Liver (tissue), 3 donors: Measurements from ENCODE around the gene PRR36.

Source experiments
- RXRA ChIP-seq, 2 donors: IDR thresholded peaks; 2 replicates each; pipeline ENCODE4 v1.6.1; 2017 to 2018; ENCODE audit warnings: antibody characterized with exemption in 2 of 2, mild to moderate bottlenecking in 1 of 2
- TAF1 ChIP-seq: conservative IDR thresholded peaks from 2 replicates; pipeline ENCODE4 v1.6.1; 2016; ENCODE audit warnings: antibody characterized with exemption, mild to moderate bottlenecking
- YY1 ChIP-seq: IDR thresholded peaks from 2 replicates; pipeline ENCODE4 v1.6.1; 2016; ENCODE audit warnings: antibody characterized with exemption, mild to moderate bottlenecking
- TF ChIP-seq, protein P1 (sequence below): fragments of 150-350 bp; IDR thresholded peaks from 2 replicates; pipeline ENCODE4 v1.5.1; 2017; ENCODE audit warnings: improper control_type of control experiment, low read depth, low read length; ENCODE audit not compliant: missing input control
- TF ChIP-seq, protein P2 (sequence below): IDR thresholded peaks from 2 replicates; pipeline ENCODE4 v1.6.1; 2016; ENCODE audit warnings: antibody characterized with exemption, mild to moderate bottlenecking
- TF ChIP-seq, protein P3 (sequence below): IDR thresholded peaks from 2 replicates; pipeline ENCODE4 v1.6.1; 2016; ENCODE audit warnings: antibody characterized with exemption
- donor health status: healthy.
- donor health status: healthy.

DNA sequence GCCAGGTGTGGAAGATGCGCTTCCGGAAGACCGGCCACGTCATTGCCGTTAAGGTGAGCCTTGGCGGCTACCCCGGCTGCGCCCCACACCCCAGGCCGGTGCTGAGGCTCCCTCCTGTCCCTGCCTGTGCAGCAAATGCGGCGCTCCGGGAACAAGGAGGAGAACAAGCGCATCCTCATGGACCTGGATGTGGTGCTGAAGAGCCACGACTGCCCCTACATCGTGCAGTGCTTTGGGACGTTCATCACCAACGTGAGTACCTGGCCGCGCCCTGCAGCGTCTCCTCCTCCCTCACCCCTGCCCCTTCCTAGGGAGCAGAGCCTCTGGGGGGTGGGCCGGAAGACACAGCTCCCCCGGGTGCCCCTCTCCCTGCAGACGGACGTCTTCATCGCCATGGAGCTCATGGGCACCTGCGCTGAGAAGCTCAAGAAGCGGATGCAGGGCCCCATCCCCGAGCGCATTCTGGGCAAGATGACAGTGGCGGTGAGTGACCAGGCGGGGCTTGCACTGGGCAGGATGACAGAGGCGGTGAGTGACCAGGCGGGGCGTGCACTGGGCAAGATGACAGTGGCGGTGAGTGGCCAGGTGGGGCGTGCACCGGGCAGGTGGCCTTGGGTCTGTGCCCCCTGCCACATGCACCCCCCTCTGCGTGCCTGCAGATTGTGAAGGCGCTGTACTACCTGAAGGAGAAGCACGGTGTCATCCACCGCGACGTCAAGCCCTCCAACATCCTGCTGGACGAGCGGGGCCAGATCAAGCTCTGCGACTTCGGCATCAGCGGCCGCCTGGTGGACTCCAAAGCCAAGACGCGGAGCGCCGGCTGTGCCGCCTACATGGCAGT is 36.4 kb upstream of the PRR36 start:
- TF ChIP-seq, protein P1, sequence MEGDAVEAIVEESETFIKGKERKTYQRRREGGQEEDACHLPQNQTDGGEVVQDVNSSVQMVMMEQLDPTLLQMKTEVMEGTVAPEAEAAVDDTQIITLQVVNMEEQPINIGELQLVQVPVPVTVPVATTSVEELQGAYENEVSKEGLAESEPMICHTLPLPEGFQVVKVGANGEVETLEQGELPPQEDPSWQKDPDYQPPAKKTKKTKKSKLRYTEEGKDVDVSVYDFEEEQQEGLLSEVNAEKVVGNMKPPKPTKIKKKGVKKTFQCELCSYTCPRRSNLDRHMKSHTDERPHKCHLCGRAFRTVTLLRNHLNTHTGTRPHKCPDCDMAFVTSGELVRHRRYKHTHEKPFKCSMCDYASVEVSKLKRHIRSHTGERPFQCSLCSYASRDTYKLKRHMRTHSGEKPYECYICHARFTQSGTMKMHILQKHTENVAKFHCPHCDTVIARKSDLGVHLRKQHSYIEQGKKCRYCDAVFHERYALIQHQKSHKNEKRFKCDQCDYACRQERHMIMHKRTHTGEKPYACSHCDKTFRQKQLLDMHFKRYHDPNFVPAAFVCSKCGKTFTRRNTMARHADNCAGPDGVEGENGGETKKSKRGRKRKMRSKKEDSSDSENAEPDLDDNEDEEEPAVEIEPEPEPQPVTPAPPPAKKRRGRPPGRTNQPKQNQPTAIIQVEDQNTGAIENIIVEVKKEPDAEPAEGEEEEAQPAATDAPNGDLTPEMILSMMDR, result no peak
- TF ChIP-seq, protein P2, sequence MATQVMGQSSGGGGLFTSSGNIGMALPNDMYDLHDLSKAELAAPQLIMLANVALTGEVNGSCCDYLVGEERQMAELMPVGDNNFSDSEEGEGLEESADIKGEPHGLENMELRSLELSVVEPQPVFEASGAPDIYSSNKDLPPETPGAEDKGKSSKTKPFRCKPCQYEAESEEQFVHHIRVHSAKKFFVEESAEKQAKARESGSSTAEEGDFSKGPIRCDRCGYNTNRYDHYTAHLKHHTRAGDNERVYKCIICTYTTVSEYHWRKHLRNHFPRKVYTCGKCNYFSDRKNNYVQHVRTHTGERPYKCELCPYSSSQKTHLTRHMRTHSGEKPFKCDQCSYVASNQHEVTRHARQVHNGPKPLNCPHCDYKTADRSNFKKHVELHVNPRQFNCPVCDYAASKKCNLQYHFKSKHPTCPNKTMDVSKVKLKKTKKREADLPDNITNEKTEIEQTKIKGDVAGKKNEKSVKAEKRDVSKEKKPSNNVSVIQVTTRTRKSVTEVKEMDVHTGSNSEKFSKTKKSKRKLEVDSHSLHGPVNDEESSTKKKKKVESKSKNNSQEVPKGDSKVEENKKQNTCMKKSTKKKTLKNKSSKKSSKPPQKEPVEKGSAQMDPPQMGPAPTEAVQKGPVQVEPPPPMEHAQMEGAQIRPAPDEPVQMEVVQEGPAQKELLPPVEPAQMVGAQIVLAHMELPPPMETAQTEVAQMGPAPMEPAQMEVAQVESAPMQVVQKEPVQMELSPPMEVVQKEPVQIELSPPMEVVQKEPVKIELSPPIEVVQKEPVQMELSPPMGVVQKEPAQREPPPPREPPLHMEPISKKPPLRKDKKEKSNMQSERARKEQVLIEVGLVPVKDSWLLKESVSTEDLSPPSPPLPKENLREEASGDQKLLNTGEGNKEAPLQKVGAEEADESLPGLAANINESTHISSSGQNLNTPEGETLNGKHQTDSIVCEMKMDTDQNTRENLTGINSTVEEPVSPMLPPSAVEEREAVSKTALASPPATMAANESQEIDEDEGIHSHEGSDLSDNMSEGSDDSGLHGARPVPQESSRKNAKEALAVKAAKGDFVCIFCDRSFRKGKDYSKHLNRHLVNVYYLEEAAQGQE, result no peak
- TF ChIP-seq TAF1 (no peak), RXRA (IDR thresholded peaks at IDR 0.05) (no peak), YY1 (no peak)
- TF ChIP-seq, protein P3, sequence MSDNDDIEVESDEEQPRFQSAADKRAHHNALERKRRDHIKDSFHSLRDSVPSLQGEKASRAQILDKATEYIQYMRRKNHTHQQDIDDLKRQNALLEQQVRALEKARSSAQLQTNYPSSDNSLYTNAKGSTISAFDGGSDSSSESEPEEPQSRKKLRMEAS, result no peak
